SIG-M5 treated with dmso at 0.1 percent for 504 hours (cell line): ENCODE results near the gene TOR3A.
A peak's percentile ranks its signal among the peaks of the same experiment; 100 is the strongest.
"Not testable (repeated sequence)": the region's sequence is repeated elsewhere in the genome, so short reads cannot be mapped to it uniquely, and the experiment has no call there.

ENCODE experiments used
- DNase-seq: peaks from one replicate; lab custom pipeline; 2025; ENCODE audit not compliant: unreplicated experiment; lab: John Stamatoyannopoulos, UW

The TOR3A gene, protein sequence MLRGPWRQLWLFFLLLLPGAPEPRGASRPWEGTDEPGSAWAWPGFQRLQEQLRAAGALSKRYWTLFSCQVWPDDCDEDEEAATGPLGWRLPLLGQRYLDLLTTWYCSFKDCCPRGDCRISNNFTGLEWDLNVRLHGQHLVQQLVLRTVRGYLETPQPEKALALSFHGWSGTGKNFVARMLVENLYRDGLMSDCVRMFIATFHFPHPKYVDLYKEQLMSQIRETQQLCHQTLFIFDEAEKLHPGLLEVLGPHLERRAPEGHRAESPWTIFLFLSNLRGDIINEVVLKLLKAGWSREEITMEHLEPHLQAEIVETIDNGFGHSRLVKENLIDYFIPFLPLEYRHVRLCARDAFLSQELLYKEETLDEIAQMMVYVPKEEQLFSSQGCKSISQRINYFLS

DNA sequence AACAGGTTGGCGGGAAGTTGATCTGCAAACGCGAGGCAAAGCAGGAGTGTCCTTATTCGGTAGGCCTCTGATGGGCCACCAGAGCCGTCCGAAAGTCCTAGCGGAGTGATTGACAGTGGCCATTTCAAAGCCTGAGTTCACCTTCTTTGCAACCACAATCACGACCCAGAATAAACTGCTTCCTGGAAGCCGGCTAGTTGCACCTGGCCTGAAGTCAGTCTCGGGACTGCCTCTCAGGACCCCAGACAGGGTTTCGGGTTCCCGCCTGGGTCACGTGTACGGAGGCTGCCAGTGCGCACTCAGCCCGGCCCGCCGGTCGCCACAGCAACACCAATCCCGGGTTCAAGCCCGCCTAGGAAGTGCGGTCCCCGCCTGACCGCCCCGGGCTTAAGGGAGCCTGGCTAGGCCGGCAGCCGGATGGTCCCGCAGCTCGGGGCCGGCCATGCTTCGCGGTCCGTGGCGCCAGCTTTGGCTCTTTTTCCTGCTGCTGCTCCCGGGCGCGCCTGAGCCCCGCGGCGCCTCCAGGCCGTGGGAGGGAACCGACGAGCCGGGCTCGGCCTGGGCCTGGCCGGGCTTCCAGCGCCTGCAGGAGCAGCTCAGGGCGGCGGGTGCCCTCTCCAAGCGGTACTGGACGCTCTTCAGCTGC lies at the start of gene TOR3A:
Gene TOR3A, plus strand, starts transcription at position 384 of the 646 bp plus-strand sequence. Its CDS starts 59 bp downstream, at position 443.
- DNase-seq = peak; percentile 72

DNA sequence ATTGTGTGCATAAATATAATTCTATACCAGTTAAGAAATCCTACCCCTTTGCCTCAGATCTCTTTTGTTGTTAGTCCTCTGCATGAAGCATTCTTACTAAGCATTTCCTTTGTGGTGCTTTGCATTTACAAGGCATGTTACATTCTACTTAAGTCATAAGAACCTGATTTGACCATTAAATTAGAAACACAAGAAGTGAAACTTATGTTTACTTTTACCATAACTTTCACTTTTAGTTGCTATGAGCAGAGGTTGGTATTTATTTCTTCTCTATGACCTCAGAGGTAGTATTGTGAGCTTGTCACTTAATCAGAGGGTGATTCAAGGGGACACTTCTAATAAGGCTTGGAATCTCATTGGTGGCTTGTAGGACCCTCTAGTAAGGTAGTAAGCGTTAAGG lies 47.1 kb upstream of the TOR3A start:
- peak; percentile 40 for DNase-seq

DNA sequence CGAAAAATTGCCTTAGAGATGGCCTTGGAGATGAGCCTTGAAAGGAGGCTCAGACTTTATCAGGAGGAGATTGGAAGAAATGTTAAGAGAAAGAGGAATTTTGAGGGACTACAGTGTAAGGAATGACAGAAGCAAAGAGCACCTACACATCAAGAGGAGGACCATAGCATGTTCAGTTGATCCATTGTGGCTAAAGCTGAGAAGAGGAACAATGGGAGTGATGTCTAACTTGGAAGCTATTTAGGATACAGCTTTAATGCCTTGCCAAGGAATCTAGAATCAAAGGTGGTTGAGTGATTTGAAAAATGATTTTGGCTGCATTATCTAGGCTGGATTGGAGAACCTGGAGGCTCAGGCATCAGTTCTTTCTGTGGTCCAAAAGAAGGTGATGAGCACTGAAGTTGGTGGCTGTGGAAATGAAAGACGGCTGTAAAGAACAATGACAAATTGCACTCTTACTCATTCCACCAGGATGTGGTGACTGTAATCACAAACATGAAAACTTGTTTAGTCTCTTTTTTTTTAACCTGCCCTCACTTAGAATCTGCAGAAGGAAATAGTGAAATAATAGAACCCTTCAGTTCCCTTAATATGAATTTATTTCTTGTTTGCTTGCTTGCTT lies 44.9 kb upstream of the TOR3A start:
- DNase-seq = no peak

DNA sequence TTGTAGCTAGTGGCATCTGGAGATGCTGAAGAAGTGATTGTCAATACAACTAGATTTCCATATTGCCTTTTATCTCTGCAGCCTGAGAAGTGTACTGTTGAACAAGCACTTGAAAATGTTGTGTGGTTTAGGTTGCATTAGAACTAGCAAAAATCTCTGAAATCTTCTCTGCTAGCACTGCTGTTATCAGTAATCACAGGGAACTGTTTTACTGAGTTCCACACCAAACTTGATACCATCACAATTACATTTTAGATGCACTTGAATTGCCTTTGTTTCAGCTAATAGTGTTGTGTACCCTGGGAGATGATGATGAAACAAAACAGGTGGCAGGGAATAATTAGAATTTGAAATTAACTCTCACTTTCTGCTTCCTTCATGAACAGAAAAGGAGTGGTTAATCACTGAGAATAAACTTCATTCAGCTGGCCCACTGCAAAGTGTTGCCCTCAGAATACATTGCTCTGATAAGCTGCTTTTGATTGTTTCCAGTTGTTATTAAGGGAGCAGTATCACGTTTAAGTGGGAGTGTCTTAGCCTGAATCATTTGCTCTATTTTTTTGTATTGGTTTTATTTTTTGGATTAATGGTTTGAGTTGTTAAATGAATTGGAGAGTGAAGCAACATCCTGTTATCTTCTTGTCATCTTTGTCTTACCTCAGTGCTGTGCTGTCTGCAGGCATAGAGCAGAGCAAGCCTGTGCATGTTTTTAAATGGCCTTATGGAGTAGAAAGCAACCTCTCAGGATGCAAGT lies 43.2 kb upstream of the TOR3A start:
- no peak for DNase-seq

DNA sequence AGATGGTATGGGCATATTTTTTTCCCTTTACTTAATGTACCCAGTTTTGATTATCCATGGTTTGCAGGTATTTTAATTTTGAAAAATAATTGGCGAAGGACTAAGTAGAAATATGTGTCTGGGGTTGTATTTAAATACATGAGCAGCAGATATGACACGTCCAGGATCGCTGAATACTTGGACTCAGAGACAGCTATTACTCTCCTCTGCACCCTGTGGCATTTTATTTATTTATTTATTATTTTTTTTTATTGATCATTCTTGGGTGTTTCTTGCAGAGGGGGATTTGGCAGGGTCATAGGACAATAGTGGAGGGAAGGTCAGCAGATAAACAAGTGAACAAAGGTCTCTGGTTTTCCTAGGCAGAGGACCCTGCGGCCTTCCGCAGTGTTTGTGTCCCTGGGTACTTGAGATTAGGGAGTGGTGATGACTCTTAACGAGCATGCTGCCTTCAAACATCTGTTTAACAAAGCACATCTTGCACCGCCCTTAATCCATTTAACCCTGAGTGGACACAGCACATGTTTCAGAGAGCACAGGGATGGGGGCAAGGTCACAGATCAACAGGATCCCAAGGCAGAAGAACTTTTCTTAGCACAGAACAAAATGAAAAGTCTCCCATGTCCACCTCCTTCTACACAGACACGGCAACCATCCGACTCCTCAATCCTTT lies 42.2 kb upstream of the TOR3A start:
- DNase-seq = not testable (repeated sequence)

DNA sequence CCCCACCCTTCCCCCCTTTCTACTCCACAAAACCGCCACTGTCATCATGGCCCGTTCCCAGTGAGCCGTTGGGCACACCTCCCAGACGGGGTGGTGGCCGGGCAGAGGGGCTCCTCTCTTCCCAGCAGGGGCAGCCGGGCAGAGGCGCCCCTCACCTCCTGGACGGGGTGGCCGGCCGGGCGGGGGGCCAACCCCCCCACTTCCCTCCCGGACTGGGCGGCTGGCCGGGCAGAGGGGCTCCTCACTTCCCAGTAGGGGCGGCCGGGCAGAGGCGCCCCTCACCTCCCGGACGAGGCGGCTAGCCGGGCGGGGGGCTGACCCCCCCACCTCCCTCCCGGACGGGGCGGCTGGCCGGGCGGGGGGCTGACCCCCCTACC lies 41.7 kb upstream of the TOR3A start:
- DNase-seq = not testable (repeated sequence)

DNA sequence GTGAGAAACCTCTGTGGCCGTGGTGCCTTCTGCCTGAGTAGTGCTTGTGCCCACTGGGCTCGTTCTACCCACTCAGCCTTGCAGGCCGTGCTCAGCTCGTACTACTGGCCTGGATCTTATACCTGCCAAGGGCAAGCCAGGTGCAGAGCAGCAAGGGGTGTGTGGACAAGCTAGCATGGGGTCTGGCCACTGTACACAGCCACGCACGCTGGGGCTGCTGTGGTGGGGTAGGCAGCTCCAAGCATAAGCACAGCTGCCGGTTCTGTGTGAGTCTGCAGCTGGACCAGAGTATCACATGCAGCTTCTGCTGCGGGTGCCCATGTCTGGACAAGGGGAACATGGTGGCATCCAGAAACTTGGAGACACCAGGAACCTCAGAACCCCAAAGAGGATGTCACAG lies 39.8 kb upstream of the TOR3A start:
- no peak for DNase-seq

DNA sequence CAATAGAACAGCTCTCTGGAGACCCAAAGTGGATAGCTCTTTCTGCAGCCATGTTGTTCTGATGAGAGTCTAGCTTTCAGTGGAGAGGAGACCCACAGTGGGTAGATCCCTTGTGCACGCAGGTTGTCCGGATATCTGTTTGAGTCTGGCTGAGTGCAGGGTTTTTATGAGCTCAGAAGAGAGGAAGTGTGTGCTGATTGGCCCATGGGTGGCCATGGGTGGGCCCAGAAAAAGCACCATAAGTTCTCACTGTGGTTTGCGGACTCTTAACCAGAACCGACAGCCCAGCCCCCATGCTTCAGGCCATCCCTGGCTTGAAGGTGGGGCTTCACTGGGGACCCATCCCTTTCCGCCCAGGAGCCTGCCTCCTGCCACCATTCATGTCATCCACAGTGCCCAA lies 39.2 kb upstream of the TOR3A start:
- DNase-seq = no peak

DNA sequence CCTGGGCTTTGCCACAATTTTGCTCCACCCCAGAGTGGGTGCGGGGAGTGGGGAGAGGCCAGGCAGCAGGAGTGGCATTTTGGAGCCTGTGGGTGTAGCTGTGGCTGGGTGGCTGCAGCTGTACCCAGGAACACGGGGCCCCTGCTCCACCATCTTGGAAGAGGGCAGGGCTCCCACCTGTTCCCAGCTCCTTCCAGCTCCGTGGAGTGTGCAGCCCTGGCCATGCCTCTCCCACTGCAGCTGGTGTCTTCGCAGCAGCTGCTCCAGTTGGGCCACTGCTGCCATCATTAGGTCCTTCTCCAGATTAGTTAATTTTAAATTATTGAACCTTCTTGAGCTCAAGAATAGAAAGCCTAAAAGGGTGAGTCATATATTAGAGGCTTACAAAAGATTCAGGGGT lies 38.6 kb upstream of the TOR3A start:
- no peak for DNase-seq

DNA sequence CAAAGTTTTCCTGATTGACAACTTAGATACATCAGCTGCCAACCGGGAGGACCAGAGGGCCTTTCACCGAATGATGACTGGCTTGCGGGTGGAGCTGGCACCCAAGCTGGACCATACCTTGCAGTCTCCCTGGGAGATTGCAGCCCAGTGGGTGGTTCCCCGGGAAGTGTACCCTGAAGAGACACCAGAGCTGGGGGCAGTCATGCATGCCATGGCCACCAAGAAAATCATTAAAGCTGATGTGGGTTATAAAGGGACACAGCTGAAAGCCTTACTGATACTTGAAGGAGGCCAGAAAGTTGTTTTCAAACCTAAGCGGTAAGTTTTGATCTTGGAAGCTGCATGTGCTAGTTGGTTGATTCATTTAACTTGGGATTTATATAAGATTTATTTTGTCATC lies 38.0 kb upstream of the TOR3A start:
- DNase-seq = no peak

DNA sequence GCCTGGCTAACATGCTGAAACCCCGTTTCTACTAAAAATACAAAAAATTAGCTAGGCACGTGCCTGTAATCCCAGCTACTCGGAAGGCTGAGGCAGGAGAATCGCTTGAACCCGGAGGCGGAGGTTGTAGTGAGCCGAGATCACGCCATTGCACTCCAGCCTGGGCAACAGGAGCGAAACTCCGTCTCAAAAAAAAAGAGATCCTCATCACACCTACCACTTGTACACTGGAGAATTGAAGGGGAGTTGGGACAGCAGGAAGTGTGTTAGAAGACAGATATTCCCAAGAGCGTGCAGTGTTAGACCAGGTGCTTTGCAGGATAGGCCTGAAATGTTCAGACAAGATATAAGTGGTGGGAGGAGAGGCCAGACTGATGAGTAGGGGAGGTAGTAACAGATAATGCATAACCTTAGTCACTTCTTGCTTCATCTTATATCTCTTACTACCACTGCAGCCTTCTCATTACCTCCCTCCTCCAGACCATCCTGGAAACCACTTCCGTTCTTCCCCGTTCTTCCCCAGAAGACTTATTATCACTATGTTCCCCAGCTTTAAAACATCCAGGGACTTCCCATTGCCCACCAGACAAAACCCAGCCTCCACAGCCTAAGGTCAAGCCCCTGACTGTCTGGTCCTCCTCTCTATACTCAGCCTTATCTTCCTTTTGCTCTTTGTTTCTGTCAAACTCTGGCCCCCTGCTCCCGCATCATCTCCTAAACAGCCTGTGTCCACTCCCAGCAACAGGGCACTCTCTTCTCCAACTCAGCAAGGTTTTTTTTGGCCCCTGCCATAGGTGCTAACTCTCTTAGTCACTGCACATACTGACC lies 34.8 kb upstream of the TOR3A start:
- DNase-seq = no peak

DNA sequence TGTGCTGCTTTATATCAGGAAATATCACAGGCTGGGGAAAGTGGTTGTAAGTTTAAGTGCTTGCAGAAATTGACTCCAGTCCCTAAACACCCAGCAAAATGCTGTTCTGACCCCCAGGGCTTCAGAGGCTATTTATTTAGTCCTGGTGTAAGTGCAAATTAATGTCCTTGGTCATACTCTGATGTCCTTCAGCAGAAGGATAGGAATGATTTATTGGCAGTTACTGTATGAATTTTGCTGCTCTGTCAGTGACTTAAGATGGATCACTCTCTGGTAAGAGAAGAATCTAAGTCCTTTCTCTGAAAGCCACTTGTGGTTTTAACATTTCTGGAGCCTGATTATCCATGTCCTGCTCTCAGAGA lies 34.3 kb upstream of the TOR3A start:
- DNase-seq = no peak

DNA sequence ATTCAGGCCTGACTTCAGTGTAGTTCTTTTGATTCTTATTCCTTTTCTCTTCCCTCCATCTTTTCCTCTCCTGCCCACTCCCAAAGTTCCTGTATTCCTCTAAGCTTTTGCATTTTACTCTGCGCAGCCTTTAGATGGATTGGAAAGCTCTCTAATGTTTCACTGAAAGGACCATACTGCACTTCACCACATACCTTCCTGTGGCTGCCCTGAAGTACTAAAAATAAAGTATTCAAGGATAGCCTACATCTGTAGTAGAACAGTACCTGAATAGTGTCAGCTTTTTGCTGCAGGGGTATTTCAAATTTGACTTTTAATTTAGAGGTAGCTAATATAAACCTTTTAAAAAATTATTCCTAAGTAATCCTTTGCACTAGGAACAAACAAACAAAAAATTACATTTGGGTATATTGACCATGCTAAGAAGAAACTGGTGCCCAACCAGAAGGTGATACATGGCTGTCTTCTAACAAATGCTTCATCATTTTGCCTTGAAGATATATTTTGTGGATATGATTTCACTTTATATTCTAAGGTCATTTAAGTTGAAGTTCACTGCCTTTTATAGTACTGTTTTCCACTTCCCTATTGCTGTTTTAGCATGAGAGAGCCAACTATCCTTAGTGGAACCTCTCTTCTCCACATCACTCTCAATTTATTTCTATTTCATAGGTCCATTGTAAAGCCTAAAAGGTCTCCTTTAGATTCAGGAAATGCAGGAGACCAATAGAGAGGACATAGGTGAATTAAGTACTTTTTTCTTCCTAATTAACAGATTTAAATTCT lies 33.3 kb upstream of the TOR3A start:
- no peak for DNase-seq

DNA sequence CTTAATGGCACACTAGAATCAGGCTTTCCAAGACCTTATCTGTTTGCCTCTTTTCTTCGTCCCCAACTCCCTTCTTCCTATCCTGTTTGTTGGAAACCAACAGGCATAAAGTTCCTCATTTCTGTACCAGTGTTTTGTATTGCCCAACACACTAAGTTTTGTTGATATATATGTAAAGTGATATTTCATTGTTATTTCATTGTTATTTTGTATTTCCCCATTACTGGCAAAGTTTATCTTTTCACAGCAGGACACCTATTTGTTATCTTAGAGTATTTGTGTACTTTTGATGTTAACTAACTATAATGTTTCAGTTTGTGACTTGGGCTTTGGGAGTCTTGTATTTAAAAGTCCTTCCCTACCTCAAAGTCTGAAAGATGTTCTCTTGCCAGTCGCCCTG lies 29.1 kb upstream of the TOR3A start:
- DNase-seq = peak; percentile 56

DNA sequence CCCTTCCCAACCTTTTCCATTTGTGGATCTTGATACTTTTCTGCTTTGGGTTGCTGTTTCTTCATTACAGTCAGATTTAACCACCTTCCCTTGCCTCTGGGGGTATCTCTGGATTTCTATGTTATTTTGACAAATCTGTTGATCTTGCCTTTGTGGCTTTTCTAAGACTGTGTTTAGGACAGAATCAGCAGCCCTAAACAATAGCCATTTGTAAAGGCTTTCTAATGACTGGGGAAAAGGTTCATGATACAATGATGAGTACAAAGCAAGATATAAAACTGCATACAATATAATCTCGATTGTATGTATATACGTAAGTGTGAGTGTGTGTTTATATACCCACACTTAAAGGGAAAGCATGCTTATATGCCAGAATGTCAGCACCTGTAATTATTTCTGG lies 28.4 kb upstream of the TOR3A start:
- DNase-seq = no peak

DNA sequence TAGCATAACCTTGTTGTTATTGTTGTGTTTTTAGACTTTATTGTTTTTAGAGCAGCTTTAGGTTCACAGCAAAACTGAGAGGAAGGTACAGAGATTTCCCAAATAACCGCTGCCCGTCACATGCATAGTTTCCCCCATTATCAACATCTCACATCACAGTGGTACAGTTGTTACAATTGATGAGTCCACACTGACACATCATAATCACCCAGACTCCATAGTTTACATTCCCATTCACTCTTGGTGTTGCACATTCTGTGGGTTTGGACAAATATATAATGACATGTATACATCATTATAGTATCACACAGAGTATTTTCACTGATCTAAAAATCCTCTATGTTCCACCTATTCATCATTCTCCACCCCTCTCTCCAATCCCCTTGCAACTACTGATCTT lies 25.9 kb upstream of the TOR3A start:
- DNase-seq = no peak

DNA sequence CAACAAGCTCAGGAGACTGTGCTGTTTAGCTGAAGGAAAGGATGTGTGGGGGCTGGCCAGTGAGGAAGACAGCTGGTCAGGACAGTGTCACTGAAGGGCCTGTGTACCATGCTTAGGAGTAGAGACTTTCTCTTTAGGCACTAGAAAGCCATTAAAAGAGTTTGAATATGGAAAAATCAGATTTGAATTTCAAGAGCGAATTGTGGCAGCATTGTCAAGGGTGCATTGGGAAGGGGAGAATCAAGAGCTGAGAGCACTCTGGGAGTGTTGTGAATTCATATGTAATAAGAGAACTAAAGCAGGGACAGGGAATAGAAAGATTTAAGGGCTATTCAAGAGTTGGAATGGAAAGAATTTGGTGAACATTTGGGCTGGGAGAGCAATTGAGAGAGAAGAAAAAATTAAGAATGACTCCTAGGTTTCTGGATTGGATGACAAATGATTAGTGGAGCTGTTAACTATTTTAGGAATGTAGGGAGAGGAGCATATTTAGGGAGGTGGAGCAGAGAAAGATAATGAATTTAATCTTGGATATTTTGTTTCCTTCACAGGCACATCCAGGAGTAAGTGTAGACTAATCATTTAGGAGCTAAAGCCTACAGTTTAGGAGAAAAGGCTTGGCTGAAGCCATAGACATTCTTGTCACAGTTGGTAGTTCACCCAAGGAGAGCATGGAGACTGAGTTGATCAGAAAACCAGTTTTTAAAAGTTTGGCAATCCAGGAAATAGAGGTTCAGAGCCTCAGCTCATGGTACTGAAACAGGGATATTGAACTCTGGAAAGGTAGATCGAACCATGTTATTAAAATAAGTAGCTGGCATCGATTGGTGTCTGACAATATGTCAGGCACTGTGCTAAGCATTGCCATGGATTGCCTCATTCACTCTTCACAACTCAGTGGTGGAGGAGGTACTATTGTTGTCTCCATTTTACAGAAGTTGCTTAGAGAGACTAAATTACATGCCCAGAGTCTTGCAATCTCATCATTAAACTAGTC lies 23.1 kb upstream of the TOR3A start:
- DNase-seq = peak; percentile 59
